LNCaP clone FGC (cell line): ENCODE results near the gene CLN5.
"Not testable (repeated sequence)": the region's sequence is repeated elsewhere in the genome, so short reads cannot be mapped to it uniquely, and the experiment has no call there.

ENCODE experiments used
- DNase-seq: peaks from one replicate; pipeline ENCODE4 v3.0.0-alpha.2; 2011; ENCODE audit warnings: low read depth
- H3K4me3 ChIP-seq: 2 replicates; pipeline ENCODE4 v1.5.1; 2011; ENCODE audit warnings: mild to moderate bottlenecking, low read depth, low read length, control low read depth
- TF ChIP-seq, protein P1 (sequence below): IDR thresholded peaks from 2 replicates; pipeline ENCODE4 v1.5.1; 2012; ENCODE audit warnings: mild to moderate bottlenecking; ENCODE audit not compliant: control insufficient read depth, insufficient read depth; ENCODE audit errors: extremely low read depth

The CLN5 gene

DNA sequence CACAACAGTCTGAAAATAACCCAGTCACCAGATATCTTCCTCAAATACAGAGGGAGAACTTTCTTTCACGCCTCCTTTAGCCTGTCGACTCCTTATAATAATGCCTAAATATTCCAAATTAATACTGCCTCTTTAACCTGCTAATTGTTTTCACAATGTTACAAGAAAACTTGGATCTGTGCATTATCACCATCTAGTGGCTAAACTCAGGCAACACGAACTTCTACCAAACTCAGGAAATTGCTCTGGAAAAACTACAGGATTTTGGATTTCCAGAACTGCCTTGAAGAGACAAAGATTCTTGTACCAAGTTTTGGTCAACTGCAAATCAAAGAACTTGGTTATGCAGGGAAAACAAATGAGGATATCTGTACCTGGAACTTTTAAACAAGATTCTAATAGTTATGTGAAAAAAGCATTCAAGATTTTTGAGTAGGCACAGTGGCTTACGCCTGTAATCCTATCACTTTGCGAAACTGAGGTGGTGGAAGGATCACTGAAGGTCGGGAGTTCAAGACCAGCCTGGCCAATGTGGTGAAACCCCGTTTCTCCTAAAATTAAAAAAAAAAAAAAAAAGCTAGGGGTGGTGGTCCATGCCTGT lies 10.8 kb downstream of the CLN5 start:
- TF ChIP-seq, protein P1, sequence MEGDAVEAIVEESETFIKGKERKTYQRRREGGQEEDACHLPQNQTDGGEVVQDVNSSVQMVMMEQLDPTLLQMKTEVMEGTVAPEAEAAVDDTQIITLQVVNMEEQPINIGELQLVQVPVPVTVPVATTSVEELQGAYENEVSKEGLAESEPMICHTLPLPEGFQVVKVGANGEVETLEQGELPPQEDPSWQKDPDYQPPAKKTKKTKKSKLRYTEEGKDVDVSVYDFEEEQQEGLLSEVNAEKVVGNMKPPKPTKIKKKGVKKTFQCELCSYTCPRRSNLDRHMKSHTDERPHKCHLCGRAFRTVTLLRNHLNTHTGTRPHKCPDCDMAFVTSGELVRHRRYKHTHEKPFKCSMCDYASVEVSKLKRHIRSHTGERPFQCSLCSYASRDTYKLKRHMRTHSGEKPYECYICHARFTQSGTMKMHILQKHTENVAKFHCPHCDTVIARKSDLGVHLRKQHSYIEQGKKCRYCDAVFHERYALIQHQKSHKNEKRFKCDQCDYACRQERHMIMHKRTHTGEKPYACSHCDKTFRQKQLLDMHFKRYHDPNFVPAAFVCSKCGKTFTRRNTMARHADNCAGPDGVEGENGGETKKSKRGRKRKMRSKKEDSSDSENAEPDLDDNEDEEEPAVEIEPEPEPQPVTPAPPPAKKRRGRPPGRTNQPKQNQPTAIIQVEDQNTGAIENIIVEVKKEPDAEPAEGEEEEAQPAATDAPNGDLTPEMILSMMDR, result peak; percentile 55
- DNase-seq, result no peak
- no peak overlapping the region for H3K4me3 ChIP-seq

DNA sequence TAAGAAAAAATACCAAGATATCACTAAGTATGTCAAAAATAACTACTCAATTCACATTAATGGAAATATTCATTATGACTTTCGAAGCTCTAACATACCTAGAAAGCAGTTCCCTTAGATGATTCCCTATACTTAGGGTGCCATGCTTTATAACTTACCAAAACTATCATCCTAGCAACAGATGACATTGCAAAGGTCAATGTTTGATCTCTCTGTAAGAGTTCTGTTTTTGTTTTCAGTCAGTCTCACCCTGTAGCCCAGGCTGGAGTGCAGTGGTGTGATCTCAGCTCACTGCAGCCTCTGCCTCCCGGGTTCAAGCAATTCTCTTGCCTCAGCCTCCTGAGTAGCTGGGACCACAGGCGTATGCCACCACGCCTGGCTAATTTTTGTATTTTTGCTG lies 16.5 kb downstream of the CLN5 start:
- DNase-seq, H3K4me3 ChIP-seq: not testable (repeated sequence)

DNA sequence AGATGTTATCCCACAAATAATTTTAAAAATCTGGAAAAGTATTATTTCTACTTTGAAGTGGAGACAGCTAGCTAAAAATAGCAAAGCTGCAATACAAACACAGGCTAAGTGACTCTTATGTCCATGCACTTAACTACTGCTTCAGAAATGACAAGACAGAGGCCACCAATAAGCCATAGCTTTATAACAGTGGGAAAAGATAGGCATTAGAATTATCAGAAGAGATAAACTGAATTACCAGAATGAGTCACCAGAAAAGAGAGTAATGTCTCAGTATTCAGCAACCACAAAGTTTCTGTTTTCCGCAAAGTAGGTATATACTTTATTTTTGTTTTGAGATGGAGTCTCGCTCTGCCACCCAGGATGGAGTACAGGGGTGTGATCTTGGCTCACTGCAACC lies 17.1 kb downstream of the CLN5 start:
- H3K4me3 ChIP-seq, result no peak overlapping the region
- TF ChIP-seq, protein P1, result no peak
- DNase-seq, result no peak

DNA sequence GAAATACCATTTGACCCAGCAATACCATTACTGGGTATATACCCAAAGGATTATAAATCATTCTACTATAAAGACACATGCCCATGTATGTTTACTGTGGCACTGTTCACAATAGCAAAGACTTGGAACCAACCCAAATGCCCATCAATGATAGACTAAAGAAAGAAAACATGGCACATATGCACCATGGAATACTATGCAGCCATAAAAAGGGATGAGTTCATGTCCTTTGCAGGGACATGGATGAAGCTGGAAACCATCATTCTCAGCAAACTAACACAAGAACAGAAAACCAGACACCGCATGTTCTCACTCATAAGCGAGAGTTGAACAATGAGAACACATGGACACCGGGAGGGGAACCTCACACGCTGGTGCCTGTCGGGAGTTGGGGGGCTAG lies 17.8 kb downstream of the CLN5 start:
- not testable (repeated sequence) for DNase-seq, H3K4me3 ChIP-seq

DNA sequence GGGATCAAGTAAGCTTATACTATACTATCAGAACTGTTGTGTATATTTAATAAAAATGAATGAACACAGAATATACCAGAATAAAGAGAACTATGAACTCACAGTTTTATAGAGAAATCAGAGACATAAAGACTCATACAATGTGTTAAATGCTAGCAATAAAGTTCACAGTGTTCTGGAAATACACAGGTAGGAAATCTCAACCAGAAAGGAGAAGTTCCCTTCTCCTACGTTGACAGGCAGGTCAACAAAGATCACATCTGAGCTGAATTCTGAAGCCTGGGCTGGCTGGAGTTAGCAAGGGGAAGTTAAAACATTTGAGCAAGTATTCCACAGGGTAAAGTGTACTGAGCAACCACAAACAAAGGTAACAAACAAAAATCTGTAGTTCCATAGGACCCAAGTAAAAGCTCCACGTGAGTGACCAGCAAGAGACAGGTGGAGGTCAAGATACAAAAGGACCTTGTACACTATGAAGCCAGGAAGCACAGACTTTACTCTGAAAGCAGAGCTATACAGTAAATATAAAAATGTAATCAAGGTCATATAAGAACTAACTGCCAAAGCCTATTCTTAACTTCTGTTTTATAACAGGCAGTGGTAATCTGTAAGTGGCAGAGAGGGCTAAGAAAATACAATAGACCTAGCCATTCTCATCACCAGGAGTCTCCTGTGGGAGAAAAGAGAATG lies 22.1 kb downstream of the CLN5 start:
- no peak for DNase-seq

DNA sequence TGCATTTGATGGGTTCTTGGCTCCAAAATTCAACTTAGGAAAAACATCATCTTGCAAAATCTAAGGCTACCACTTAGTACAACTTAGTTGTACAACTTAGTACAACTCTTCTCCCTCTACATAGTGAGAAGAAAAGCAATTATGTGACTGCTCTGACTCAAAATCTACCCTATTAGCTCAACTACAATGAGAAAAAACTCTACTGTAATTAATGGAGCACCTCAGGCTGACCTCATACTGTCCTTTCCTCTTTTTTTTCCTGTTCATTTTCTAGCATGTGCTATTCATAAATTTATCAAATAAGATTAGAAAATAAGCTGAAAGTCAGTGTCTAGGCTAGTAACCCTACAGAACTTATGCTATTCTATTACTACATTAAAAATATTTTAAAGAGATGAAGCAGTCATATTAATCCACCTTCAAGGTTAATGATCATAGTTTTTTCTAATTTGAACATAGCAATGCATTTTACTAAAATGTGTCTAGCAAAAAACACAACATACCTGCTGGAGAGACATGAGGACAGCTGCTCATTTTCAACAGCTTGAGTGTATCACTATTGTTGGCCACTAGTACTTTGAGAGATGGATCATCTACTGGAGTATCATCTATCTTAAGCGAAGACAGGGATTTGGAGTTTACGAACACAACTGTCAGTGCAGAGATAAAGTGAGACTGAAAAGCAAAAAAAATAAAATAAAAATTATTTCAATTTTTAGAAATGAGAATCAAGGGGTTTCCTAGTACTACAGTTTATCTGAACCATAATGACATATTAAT lies 23.2 kb downstream of the CLN5 start:
- H3K4me3 ChIP-seq, result no peak overlapping the region
- TF ChIP-seq, protein P1, result no peak
- no peak for DNase-seq

More for the DNA sequence above, 22.1 kb downstream of the CLN5 start:
- TF ChIP-seq, protein P1, result no peak
- H3K4me3 ChIP-seq, result no peak overlapping the region

DNA sequence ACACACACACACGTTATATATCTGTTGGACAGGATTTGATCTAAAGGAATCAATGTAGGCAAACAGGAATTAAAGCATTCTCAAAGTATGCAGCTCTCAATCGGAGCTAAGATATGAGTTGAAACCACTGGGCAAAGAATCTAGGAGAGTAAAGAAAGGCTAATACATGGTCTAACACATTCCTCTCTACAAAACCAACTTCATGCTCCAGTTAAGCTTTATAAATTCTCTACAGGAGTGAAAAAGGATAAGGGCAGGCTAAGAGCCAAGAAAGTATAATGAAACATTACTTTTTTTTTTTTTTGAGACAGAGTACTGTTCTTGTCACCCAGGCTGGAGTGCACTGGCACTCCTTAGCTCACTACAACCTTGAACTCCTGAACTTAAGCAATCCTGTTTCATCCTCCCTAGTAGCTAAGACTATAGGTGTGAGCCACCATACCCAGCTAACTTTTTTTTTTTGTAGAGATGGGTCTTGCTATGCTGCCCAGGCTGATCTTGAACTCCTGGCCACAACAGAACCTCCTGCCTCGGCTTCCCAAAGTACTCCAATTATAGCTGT lies 24.5 kb downstream of the CLN5 start:
- TF ChIP-seq, protein P1, result no peak
- H3K4me3 ChIP-seq, result no peak overlapping the region
- no peak for DNase-seq
